DND-41 (cell line): ENCODE data around the gene GATD1.

Source experiments
- ATAC-seq: fragments of 200-7000 bp; cut with Tn5 transposase; 3 replicates; pipeline ENCODE4 v1.9.1; 2021; ENCODE audit warnings: low read depth; ENCODE audit not compliant: insufficient read depth
- DNase-seq: peaks from one replicate; pipeline ENCODE4 v3.0.0-alpha.2; 2020
- H2AFZ ChIP-seq: 2 replicates; pipeline ENCODE4 v1.6.0; 2012; ENCODE audit warnings: low read depth, low read length
- H3K27ac ChIP-seq: 2 replicates; pipeline ENCODE4 v1.5.1; 2012; ENCODE audit warnings: low read length, inconsistent platforms
- H3K27me3 ChIP-seq: fragments of 200-600 bp; sonication (generic); 2 replicates; pipeline ENCODE4 v1.6.0; 2012; ENCODE audit warnings: low read length, mild to moderate bottlenecking, inconsistent platforms; ENCODE audit not compliant: insufficient read depth, poor library complexity
- H3K36me3 ChIP-seq: 2 replicates; pipeline ENCODE4 v1.5.1; 2012; ENCODE audit warnings: low read length, inconsistent platforms; ENCODE audit not compliant: insufficient read depth
- H3K4me1 ChIP-seq: 2 replicates; pipeline ENCODE4 v1.5.1; 2012; ENCODE audit warnings: mild to moderate bottlenecking, low read length; ENCODE audit not compliant: insufficient read depth
- H3K4me2 ChIP-seq: 2 replicates; pipeline ENCODE4 v1.6.0; 2012; ENCODE audit warnings: mild to moderate bottlenecking, moderate library complexity, low read length, inconsistent platforms; ENCODE audit not compliant: insufficient read depth
- H3K4me3 ChIP-seq, 2 experiments: fragments of 200-600 bp in 1 of 2; shearing (Covaris generic) in 1 of 2; 2 replicates each; pipeline ENCODE4 v1.5.1; 2012 to 2016; ENCODE audit warnings: inconsistent platforms in 2 of 2, low read length in 2 of 2, mild to moderate bottlenecking in 2 of 2, low read depth in 1 of 2, moderate library complexity in 1 of 2
- H3K79me2 ChIP-seq: 2 replicates; pipeline ENCODE4 v1.6.0; 2012; ENCODE audit warnings: low read length, inconsistent platforms; ENCODE audit not compliant: insufficient read depth
- H3K9ac ChIP-seq: 2 replicates; pipeline ENCODE4 v1.6.0; 2012; ENCODE audit warnings: low read depth, mild to moderate bottlenecking, inconsistent platforms, low read length, moderate library complexity
- H3K9me3 ChIP-seq: 2 replicates; pipeline ENCODE4 v1.5.1; 2012; ENCODE audit warnings: low read length, moderate library complexity, mild to moderate bottlenecking, inconsistent platforms; ENCODE audit not compliant: insufficient read depth, severe bottlenecking
- H4K20me1 ChIP-seq: 2 replicates; pipeline ENCODE4 v1.6.0; 2012; ENCODE audit warnings: low read length; ENCODE audit not compliant: insufficient read depth
- EZH2 ChIP-seq: IDR thresholded peaks from 3 replicates; pipeline ENCODE4 v1.6.1; 2012; ENCODE audit warnings: borderline replicate concordance, low read depth, mild to moderate bottlenecking, moderate library complexity, low read length, inconsistent platforms; ENCODE audit not compliant: severe bottlenecking
- TF ChIP-seq, protein P1 (sequence below): IDR thresholded peaks from 2 replicates; pipeline ENCODE4 v1.5.1; 2012; ENCODE audit warnings: borderline replicate concordance, low read length, moderate library complexity, mild to moderate bottlenecking; ENCODE audit not compliant: poor library complexity, severe bottlenecking; ENCODE audit errors: extremely low read depth

Gene GATD1

DNA sequence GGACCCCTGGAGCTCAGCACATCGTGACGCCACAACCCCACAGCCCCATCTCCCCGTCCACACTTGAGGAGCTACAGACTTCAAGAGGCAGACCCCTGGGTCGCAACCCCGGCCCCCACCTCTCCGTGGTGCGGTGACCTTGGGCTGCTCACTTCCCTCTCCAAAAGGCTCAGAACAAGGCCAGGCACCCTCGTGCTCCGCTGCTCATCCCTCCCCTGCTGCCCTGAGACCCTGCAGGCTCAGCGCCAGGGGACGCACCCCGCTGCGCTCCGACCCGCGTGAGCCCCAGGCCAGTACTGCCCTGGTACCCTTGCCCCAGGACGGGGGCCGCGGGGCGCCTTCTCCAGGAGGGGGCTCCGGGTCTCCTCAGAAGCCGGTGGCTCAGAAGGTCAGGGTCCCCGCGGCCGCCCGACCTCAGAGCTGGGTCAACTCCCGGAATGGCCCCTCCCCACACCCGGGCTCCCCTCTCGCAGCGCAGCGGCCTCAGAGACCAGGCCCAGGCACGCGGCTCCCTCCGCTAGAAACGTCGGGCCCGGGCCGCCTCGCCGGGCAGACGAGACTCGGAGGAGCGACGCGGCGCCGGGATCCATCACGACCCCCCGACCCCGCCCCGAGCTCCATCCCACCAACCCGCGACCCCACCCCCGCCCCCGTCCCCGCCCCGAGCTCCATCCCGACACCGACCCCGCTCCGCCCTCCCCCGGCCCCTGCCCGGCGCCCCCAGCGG, 563 bp downstream of the GATD1 start:
- Histone ChIP-seq H3K79me2 (peaks cover 79% of the 10 kb centered on the region), H3K4me3 (peak overlapping the region; percentile 88 to 92; a peak in 3 of 4 replicates), H3K4me2 (peak overlapping the region; percentile 89), H3K27me3 (no peaks in the 10 kb centered on the region), H3K27ac (peak overlapping the region; percentile 87), H3K36me3 (peaks cover 55% of the 10 kb centered on the region), H2AFZ (peak overlapping the region; percentile 86), H3K9ac (peak overlapping the region; percentile 97), H3K9me3 (no peaks in the 10 kb centered on the region), H4K20me1 (peaks cover 62% of the 10 kb centered on the region), H3K4me1 (peaks cover 48% of the 10 kb centered on the region)
- peak; percentile 66 for ATAC-seq
- TF ChIP-seq, protein P1, sequence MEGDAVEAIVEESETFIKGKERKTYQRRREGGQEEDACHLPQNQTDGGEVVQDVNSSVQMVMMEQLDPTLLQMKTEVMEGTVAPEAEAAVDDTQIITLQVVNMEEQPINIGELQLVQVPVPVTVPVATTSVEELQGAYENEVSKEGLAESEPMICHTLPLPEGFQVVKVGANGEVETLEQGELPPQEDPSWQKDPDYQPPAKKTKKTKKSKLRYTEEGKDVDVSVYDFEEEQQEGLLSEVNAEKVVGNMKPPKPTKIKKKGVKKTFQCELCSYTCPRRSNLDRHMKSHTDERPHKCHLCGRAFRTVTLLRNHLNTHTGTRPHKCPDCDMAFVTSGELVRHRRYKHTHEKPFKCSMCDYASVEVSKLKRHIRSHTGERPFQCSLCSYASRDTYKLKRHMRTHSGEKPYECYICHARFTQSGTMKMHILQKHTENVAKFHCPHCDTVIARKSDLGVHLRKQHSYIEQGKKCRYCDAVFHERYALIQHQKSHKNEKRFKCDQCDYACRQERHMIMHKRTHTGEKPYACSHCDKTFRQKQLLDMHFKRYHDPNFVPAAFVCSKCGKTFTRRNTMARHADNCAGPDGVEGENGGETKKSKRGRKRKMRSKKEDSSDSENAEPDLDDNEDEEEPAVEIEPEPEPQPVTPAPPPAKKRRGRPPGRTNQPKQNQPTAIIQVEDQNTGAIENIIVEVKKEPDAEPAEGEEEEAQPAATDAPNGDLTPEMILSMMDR = peak; percentile 29
- TF ChIP-seq EZH2 = no peak
- DNase-seq = no peak

DNA sequence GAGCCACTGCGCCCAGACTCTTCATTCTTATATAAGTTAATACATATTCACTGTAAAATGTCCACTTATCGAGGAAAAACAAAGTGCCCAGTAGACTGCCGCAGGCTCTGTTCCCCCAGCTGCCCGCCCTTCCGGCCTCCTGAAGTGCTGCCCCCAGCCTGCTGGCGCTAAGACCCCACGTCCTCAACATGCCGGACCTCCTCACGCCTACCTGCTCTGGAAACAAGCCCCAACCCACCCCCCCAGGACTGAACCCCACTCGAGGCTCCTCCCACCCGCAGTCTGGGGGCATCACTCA, 1.1 kb downstream of the GATD1 start:
- Histone ChIP-seq H2AFZ (no peak overlapping the region), H3K27ac (peak overlapping the region; percentile 72), H4K20me1 (peaks cover 64% of the 10 kb centered on the region), H3K79me2 (peaks cover 83% of the 10 kb centered on the region), H3K4me1 (peaks cover 48% of the 10 kb centered on the region), H3K9ac (peak overlapping the region; percentile 97), H3K4me2 (peak overlapping the region; percentile 89), H3K36me3 (peaks cover 61% of the 10 kb centered on the region), H3K4me3 (peak overlapping the region; percentile 53 to 88; a peak in 3 of 4 replicates), H3K27me3 (no peaks in the 10 kb centered on the region), H3K9me3 (no peaks in the 10 kb centered on the region)
- ATAC-seq = no peak
- DNase-seq = no peak
- TF ChIP-seq, protein P1 = no peak
- no peak for TF ChIP-seq EZH2

DNA sequence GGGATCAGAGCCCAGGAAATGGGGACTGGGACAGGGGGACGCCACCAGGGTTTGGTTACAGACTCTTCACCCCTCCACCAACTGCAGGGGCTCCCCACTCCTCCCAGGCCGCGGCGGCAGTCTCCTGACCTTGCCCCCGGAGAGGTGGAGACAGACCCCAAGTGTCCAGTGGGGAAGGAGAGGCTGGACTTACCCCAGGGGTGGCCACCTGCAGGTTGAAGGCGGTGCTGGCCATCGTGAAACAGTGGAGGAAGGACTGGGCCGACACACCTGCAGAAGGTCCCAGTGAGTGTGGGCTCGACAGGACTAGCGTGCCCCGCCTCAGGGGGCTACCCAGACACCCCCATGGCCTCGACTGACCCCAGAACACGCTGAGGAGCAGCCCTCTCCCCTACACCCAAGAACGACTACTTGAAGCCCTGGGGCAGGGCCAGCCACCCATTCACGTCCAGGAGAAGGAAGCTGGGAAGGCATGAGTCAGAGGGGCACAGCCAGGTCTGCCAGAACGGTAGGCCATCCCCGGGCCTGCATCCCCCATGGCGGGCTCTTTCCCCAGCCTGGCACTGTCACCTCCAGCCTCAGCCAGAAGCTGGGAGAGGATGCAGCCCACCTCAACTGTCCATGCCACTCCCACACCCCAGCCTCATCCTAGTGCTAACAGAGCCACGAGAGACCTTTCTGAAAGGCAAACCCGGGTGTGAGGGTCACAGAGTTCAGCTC, 2.3 kb downstream of the GATD1 start:
- H3K27ac ChIP-seq = no peak overlapping the region
- H3K4me3 ChIP-seq = 0 out of 4 replicates have a peak overlapping the region, but pooled peaks of 1 of the 2 experiments have one; percentile 8
- H3K27me3 ChIP-seq = no peaks in the 10 kb centered on the region
- peak overlapping the region; percentile 89; the same call in 1 of the 2 replicates for H3K4me2 ChIP-seq
- peaks cover 66% of the 10 kb centered on the region for H3K36me3 ChIP-seq
- H4K20me1 ChIP-seq = peaks cover 69% of the 10 kb centered on the region
- TF ChIP-seq EZH2 = no peak
- TF ChIP-seq, protein P1 = no peak
- H3K4me1 ChIP-seq = peaks cover 41% of the 10 kb centered on the region
- H3K9me3 ChIP-seq = no peaks in the 10 kb centered on the region
- peak overlapping the region; percentile 21; the same call in 1 of the 2 replicates for H3K9ac ChIP-seq
- DNase-seq (no peak), ATAC-seq (no peak)
- H3K79me2 ChIP-seq = peaks cover 84% of the 10 kb centered on the region
- H2AFZ ChIP-seq = no peak overlapping the region
